GM19025 (cell line): ENCODE measurements around the gene NPAS4.
"Not testable (repeated sequence)": the region's sequence is repeated elsewhere in the genome, so short reads cannot be mapped to it uniquely, and the experiment has no call there.

Experiments used
- ATAC-seq: cut with Tn5 transposase; IDR thresholded peaks from one replicate; pipeline ENCODE4 v1.9.1; 2021; ENCODE audit warnings: mild to moderate bottlenecking, low read depth, moderate library complexity; ENCODE audit not compliant: unreplicated experiment

The NPAS4 gene

DNA sequence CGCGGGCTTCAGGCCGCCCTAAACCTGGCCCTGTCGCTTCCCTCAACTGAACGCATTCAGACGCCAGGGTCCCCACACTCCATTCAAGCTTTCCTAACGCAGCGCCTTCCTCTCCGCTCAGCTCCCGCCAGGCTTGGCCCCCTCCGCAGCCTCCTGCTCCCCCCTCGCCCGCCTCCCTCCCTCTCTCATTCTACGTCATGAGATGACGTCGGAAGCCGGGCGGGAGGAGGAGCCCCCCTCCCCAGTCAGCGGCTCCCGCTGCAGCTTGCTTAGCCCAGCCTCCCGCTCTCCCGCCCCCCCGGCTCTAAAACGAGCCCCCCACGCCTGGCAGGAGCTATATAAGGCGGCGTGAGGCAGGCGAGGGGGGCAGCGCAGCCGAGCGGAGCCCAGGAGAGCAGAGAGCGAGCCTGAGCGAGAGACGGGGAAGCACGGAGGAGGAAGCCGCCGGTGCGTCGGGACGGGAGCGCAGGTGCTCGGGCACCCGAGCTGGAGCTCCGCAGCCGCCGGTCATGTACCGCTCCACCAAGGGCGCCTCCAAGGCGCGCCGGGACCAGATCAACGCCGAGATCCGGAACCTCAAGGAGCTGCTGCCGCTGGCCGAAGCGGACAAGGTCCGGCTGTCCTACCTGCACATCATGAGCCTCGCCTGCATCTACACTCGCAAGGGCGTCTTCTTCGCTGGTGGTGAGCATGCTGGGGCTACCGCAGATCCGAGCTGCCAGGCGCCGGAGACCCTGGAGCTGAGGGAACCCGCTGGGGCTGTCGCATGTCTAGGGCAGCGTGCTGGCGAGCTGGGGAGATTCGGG is at the start of gene NPAS4:
Gene NPAS4, plus strand, starts transcription at position 365 of the 806 bp plus-strand sequence. Its CDS starts 145 bp downstream, at position 510.
- no peak for ATAC-seq

DNA sequence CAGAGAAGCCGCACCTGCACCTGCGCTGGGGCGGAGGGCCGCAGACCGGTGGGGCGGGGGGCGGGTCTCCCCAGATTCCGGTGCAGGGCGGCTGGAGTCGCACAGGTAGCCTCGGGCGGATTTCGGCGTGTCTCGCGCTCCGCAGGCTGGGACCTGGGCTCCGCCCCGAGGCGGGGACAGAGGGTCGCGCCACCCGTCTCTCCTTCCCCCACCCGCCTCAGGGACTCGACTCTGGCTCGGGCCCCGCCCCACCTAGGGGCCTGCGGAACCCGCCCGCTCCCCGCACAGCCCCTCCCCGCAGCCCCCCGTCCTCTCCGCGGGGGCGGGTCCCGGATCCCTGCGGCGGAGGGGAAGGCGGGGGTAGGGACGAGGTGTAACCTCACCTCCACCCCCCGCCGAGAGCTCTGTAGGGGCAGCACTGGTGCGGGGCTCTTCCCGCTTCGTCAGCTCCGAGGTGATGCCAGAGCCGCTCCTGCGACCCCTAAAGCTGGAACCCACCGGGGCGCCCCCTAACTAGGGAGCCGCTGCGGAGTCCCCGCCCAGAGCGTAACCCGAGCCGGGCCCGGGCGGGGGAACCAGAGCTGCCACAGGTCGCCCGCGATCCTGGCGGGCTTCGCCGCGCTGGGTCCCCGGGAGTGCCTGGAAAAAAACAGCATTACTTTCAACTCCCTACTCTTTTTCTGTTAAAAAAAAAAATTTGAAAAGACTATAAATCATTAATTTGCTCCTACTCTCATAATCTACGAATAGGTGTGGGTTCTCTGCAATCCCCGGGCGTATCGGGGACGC is 49.0 kb upstream of the NPAS4 start, which contains the start of gene SLC29A2:
Gene SLC29A2, minus strand, starts transcription at position 134 of the 789 bp plus-strand sequence. CDS start 169 bp downstream, outside the sequence.
- peak; percentile 41 for ATAC-seq

GRCh38 chr11:66373265-66373664 is 47.6 kb upstream of the NPAS4 start:
- ATAC-seq, result no peak

- not testable (repeated sequence) for ATAC-seq
Measured at GRCh38 chr11:66373690-66374287, 47.0 kb upstream of the NPAS4 start.

DNA sequence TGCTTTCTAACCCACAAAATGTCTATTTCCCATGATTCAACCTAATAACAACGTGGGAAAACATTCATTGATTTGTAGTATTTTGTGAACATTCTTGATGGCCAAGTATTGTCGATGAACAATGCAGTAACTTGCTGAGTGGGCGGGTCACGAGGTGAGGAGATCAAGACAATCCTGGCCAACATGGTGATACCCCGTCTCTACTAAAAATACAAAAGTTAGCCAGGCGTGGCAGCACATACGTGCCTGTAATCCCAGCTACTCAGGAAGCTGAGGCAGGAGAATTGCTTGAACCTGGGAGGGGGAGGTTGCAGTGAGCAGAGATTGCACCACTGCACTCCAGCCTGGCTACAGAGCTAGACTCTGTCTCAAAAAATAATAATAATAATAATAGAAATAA is 40.6 kb upstream of the NPAS4 start:
- not testable (repeated sequence) for ATAC-seq

GRCh38 chr11:66384316-66384715 is 36.5 kb upstream of the NPAS4 start:
- not testable (repeated sequence) for ATAC-seq

DNA sequence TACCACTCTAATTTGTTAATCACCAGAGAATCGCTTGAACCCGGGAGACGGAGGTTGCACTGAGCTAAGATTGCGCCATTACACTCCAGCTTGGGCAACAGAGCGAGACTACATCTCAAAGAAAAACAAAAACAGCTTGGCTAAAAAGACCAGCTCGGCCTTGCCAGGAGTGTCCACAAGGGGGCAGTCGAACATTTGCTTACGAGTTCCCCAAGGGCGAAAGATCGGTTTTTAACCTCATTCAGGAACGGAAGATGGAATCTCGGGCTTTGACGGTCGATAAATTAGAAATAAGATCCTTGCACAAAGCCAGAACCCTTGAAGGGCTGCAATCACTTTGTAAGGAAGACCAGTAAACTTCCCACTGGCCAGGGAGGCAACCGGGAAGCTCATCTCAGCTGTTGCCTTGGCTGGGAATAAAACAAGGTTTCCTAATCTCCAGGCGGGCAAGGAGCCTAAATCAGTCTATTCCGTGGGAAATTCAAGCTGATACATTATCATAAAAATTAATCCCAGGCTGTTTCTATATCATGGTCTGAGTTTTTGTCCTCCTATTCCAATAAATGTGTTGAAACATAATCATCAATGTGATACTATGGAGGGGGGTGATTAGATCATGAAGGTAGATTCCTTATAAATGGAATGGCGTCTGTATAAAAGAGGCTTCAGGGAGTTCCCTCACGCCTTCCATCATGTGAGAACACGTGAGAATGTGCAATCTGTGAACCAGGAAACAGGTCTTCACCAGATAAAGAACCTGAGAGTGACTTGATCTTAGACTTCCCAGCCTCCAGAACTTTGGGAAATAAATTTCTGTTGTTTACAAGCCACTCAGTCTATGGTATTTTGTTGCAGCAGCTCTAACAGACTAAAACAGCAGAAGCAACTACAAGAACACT is 34.4 kb upstream of the NPAS4 start:
- no peak for ATAC-seq

- ATAC-seq, result no peak
Measured at GRCh38 chr11:66388780-66389386, 32.0 kb upstream of the NPAS4 start.

DNA sequence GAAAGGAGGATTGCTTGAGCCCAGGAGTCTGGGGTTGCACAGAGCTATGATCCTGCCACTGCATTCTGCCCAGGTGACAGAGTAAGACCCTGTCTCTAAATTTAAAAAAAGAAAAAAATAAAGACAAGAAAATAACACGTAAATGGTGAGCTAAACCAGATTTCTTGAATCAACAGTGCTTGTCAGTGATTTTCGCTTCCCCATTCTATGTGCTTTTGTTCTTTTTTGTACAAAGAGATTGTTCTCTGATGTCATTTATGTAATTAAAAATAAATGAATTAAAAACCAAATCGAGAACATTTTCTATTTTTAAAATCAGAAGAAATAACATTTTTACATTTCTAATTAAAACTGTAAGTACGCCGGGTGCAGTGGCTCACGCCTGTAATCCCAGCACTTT is 29.5 kb upstream of the NPAS4 start:
- no peak for ATAC-seq

DNA sequence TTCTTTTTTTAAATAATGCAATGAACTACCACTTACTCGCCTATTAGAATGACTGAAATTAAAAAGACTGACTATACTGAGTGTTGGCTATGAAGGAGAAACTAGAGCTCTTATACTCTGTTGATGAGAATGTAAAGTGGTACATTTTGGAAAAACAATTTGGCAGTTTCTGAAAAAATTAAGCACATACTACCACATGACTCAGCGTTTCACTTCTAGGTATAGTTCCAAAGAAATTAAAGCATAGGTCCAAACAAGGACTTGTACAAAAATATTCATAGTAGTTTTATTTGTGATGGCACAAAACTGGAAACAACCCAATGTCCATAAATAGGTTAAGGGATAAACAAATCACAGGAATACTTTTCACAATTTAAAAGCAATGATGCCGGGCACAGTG is 26.9 kb upstream of the NPAS4 start:
- no peak for ATAC-seq

DNA sequence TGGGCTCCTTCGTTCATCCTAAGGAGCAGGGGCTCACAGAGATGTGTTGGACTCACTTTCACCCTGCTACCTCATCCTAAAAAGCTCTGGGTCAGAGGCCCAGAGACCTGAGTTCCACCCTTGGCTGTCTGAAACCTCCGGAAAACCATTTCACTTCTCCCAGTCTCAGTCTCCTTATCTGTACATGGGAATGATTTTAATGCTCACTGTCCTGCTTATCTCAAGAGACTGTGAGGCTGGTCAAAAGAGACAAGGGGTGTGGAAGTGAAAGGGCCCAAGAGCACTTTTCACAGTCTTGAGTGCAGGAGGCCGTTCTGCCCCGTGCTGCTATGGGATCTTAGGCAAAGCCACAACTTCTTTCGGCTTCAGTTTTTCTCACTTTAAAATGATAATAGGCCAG is 13.2 kb upstream of the NPAS4 start:
- no peak for ATAC-seq

DNA sequence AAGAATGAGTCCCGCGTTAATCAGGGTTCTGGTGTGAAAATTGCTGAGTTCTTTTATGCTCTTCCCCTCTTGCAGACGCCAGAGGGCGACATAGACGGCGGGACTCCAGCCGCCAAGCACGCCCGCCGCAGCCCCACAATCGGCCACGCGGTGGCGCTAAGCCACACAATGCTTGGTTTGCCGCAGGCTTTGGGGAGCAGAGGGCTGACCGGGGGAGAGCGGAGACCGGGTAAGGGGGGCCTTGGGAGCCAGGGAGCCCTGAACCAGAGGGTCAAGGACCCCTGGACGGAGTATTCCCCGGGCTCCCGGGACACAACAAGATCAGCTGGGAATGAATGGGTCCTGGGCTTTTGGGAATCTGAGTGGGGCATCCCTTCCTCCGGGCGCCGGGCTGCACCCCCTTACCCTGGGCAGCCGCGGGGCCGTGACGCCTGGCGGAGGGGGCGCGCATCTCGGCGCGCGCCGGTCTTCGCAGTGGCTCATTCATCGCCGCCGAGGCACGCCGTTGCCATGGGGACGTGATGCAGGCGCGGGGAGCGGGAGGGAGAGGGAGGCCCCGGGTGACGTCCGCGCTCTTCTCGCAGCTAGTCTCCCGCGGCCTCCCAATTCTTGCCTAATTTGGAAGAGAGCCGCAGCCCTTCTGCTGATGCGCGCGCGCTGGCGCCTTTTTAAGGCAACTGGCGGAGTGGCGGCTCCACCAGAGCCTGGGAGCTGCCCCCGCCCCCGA is 12.2 kb upstream of the NPAS4 start:
- ATAC-seq, result no peak

DNA sequence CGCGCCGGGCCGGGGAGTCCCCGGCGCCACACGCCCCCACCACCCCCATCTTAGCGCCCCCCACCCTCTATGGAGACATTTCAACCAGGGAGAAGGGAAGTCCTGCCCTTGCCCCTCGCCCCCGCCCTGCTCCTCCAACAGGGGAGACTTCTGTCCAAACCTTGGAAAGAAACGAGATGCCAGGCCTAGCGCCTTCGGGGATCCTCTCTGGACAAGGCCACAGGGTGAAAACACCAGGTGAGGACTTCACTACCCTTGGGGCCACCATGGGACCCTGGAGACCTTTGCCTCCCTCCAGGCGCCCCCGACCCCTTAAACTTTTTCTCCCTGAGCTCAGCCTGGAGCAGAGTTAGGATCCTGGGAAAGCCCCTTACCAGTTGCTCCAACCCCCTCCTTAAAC is 11.6 kb upstream of the NPAS4 start:
- no peak for ATAC-seq

DNA sequence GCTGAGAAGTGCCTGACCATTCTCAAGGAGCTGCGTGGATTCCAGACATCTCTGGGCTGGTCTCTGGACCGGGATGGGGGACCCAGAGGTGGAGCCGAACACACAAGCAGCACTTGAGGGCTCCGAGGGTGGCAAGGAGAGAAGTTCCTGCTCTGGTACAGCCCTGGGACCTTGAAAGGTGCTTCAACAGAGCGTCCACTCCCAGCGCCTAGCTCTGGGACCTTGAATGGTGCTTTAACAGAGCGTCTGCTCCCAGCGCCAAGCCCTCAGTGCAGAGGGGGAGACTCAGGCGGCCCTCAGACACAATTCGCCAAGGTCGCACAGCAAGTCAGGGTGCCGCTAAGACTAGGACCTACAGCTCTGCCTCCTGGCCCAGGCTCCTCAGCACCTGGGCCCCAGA is 10.6 kb upstream of the NPAS4 start:
- ATAC-seq, result no peak

DNA sequence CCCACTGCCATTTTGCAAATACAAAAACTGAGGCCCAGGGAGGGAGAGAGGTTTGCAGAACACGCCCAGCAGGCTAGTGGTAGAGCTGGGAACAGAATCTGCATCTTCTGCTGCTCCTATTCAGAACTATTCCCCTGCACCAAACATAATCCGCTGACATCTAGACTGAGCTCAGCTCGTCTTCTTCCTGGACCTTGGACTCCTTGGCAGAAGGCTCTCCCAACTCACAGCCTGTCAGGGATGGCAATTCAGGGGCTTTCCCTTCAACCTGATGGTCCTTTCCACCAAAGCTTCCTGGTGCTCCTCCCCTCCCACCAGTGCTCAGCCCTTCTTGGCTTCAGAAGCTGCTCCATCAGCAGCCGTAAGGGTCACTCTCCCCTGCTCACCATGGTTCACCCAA is 9.5 kb upstream of the NPAS4 start:
- ATAC-seq, result no peak

- ATAC-seq, result no peak
Measured at GRCh38 chr11:66412110-66412509, 8.7 kb upstream of the NPAS4 start.

DNA sequence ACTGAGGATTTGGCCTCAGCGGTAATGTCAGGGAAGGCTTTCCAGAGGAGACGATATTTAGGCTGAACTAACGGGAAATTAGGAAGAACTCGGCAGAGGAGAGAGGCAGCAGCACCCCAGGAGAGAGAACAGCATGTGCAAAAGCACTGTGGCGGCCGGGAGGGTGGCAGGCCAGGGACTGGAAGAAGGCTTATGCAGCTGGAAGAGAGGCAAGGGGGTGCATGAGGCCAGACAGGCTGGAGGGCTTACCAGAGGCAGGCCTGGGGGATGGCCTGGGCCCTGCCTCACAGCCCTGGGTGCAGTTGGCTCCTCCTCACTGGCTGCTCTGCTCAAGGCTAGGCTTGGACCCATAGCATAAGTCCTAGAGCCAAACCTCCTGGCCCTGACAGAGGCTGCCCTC is 7.7 kb upstream of the NPAS4 start:
- no peak for ATAC-seq

DNA sequence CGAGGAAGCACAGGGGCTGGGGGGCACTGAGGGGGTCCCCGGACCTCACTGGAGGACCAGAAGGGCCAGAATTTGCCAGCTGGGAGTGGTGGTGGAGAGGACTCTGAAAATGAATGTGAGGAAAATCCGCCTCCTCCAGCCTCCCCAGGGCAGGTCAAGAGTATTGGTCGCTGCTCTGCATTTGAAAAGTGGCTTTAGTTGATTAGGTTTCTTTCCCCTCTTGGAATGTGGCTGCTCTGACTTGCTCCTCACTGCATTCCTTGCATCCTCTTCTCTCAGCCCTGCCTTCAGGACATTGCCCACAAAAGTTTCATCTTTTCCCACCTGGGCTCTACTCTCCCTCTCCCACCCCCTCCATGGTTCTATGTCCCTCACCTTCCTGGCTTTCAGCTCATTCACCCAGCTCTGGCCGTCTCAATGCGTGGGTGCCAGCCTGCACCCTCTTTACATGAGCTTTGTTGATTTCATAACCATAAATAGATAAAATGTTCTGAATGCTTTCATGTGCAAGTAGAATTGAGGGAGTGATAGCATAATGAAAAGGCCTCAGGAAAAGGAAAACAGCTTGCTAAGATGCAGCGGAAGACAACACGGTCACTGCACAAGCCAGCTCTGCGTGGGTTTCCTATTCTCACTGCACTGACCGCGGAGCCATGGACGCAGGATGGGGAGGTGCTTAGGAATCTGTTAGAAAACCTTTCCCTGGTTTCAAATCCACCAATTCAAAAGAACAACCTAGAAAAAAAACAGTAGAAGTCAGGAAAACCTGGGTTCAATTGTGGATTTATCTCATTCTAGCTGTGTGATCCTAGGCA is 6.5 kb upstream of the NPAS4 start:
- no peak for ATAC-seq
